Stimulated activated CD8-positive, alpha-beta memory T cell treated with anti-CD3 and anti-CD28 coated beads, Interleukin-7, amount 100 ng/mL, for 4 hours (primary cell): ENCODE data around the gene CCDC78.

Source experiments
- DNase-seq, 2 donors: peaks; one replicate each; pipeline ENCODE4 v3.0.0-alpha.2; 2020; ENCODE audit warnings: low read depth in 2 of 2

The CCDC78 gene

DNA sequence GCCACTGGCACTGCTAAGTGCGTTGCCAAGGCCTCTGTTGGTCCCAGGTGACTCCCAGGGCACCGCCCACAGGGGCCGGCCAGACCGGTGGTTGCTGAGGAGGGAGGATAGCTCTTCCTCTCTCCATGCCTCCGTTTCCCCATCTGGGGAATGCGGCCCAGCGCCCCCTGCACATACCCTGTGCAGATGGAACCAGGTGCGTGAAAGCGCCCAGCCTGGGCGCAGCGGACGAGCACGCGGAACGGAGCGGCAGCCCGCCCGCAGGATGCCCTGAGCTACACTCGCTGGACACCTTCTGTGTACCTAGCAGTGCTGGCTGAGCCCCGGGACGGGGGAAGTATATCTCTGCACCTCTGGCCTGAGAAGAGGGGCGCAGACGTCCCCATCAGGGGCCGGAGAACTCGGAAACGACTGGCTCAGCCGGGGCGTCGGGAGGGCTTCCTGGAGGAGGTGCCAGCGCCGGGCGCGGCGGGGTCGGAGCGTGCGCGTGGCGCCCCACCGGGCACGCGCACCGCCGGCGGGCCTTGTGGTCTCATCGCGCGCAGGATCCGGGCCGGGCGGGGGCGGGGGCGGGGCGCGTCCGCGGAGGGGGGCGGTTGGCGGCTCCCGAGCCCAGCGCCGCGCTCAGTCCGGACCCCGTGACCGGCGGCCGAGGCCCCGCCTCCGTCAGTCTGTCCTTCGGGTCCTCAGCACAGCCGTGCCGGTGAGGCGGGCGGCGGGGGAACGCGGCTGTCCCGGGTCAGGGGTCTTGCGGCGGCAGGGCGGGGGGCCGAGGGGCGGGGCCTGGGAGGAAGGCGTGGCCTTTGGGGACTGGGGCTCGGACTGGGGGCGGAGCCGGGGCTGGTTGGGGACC, at the start of gene CCDC78, which contains the start of gene HAGHL:
TSS of gene CCDC78 (minus strand) at position 6 of the 853 bp plus-strand sequence. CDS start 76 bp downstream, outside the sequence.
TSS of gene HAGHL (plus strand) at position 669 of the 853 bp plus-strand sequence. CDS start 404 bp downstream, outside the sequence.
- peak; percentile 21 to 65 for DNase-seq

DNA sequence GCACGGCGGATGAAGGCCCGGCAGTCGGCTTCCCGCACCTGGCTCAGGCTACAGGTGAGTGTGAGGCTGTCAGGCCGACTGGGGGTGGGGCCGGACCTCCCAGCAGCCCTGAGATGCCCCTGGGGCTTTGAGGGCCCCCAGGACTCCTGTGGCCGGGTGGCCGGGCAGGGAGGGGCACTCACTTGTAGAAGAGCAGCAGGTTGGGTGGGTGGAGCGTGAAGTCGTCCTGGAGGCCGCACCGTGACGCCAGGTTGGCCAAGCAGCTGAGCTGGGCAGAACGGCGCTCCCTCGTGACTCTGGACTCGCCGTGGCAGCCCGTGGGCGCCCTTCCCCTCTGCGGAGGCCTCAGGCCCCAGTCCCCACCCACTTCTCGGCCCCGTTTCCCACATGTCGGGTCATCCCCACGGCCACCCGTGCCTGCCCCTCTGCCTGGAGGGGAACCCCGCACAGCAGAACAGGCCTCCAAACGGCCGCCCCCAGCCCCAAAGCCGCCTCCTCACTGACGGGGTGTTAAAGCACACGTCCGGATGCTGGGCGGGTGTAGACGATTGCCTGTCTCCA, 49.1 kb upstream of the CCDC78 start:
- DNase-seq = no peak

DNA sequence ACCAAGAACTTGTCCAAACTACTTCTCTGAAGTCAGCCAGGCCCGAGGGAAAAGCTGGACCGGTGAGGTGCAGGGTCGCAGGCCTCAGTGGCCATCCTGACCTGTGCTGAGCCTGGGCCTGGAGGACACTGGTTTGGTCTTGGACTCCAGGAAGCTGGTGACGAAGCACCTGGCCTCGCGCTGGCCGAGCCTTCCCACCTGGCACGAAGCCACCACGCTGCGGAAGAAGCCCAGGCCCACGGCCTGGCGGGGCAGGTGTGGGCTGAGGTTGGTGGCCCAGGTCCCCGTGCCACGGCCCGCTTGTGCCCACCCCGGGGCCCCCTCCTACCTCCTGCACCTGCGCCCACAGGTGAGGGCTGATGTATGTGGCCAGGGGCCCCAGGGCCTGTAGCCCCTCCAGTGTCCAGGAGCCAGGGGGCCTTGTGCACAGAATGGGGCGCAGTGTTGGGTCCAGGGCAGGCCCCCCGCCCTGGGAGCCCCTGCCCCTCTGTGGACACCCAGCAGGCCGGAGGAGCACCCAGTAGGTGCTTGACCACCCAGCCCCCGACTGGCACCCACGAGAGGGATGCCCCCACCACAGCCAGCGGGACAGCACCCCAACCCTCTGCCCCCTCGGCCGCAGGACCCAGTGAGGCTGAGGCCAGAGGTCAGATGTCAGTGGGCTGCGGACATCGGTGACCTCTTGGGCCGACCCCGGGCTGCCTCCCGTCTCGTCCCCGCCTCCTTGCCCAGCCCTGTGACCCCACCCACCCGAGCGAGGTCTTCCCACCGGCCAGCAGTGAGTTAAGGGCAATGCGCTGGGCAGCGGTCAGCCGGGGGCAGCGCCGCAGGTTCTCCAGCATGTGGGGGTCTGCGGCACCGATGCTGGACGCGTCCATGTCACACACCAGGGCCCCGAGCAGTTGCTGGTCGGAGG, 48.1 kb upstream of the CCDC78 start:
- DNase-seq = no peak

DNA sequence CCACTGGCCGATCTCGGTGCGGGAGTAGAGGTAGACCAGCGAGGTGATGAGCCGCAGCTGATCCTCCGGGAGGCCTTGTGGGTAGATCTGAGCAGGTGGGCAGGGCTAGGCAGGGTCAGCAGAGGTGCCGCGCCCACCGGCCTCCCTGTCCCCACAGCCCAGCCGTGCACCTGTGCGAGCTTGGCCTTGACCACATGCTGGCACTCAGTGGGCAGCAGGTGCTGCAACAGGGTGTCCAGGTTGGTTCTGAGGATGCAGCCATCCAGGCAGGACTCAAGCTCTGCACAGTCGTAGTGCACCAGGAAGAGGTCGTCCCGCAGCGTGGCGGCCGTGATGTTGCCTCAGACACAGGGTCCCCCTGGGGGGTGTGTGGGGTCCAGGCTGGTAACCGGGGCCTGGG, 46.7 kb upstream of the CCDC78 start:
- DNase-seq = no peak

- no peak for DNase-seq
These were observed 44.2 kb upstream of the CCDC78 start for GRCh38 chr16:770411-770810.

DNA sequence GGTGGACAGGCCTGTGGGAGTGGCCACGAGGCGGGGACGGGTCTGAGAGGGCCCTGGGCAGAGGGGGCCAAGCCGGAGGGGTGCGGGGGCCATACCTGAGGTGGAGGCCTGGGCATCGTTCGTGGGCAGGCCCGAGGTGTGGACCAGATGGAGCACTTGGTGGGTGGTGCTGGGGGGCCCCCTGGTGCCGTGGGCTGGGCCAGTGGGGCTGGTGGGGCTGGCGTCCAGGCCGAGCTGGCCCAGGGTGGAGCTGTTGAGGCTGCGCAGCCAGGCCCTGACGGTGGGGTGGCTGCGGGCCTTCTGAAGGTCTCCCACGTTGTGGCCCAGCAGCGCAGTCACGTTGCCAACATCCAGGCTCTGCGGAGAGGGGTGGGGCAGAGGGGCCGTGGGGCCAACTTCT, 43.7 kb upstream of the CCDC78 start:
- DNase-seq = no peak

GRCh38 chr16:769184-769784, 43.0 kb upstream of the CCDC78 start:
- no peak for DNase-seq

DNA sequence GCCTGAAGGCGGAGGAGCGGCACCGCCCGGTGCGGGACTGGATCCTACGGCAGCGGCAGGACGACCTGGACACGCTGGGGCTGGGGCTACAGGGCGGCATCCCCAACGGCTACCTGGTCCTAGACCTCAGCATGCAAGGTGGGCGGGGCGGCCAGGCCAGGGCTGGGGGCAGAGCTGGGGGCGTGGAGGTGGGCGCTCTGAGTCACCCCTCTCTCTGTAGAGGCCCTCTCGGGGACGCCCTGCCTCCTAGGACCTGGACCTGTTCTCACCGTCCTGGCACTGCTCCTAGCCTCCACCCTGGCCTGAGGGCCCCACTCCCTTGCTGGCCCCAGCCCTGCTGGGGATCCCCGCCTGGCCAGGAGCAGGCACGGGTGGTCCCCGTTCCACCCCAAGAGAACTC, 42.2 kb upstream of the CCDC78 start:
- no peak for DNase-seq

DNA sequence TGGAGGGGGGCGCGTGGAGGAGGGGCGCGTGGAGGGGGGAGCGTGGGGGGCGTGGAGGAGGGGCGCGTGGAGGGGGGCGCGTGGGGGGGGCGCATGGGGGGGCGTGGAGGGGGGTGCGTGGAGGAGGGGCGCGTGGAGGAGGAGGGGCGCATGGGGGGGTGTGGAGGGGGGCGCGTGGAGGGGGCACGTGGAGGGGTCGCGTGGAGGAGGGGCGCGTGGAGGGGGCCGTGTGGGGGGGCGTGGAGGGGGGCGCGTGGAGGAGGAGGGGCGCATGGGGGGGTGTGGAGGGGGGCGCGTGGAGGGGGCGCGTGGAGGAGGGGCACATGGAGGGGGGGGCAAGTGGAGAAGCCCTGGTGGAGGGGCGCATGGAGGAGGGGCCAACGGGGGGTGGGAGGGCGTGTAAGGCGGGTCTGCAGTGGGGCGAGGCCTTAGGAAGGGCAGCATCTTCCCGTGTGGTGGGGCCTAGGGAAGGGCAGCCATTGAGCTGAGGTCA, 41.5 kb upstream of the CCDC78 start:
- no peak for DNase-seq

DNA sequence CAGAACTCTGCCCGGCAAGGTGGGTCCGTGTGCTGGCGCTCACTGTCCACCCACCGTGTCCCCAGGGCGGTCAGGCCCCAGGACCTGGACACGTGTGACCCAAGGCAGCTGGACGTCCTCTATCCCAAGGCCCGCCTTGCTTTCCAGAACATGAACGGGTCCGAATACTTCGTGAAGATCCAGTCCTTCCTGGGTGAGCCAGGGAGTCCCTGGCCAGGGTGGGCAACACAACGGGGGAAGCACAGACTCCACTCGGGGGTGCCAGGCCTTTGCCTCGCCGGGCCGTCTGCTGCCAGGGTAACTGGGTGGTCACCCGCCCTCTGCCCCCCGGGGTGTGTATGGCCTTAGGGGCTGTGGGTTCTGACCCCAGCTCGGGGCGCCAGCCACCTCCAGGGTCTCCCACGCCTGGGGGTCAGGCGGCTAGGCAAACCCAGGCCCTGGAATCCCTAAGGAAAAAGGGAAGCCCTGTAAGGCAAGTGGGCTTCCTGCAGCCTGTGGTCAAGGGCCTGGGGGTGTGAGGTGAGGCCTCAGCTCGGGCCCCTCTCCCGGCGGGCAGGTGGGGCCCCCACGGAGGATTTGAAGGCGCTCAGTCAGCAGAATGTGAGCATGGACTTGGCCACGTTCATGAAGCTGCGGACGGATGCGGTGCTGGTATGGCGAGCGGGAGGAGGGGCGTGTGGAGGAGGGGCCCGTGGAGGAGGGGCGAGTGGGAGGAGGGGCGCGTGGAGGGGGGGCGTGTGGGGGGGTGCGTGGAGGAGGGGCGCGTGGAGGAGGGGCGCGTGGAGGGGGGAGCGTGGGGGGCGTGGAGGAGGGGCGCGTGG, 40.8 kb upstream of the CCDC78 start:
- no peak for DNase-seq

GRCh38 chr16:766008-766819, 40.0 kb upstream of the CCDC78 start:
- no peak for DNase-seq

DNA sequence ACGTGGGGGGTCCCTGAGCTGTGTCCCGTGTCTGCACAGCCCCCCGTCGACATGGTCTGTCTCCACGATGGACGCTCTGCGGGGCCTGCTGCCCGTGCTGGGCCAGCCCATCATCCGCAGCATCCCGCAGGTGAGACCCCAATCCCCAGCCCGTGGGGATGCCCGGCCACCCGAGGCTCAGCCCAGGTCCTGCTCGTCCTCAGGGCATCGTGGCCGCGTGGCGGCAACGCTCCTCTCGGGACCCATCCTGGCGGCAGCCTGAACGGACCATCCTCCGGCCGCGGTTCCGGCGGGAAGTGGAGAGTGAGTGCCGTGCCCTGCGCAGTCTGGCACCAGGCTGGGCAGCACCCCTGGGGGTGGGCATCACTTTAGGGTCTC, 39.2 kb upstream of the CCDC78 start:
- DNase-seq = no peak

DNA sequence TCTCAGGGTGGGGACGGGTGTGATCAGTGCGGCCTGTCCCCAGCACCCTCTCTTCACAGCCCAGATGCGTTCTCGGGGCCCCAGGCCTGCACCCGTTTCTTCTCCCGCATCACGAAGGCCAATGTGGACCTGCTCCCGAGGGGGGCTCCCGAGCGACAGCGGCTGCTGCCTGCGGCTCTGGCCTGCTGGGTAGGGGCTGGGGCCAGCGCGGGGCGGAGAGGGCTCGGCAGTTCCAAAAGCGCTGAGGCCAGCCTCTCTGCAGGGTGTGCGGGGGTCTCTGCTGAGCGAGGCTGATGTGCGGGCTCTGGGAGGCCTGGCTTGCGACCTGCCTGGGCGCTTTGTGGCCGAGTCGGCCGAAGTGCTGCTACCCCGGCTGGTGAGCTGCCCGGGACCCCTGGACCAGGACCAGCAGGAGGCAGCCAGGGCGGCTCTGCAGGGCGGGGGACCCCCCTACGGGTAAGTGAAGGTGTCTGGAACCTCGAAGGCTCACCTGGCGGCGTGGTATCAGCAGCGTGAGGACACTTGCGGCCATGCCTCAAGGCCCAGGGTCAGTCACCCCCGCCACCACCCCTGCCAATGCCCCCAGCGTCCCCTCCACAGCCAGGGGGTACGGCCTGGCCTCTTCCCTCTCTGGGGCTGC, 38.7 kb upstream of the CCDC78 start:
- no peak for DNase-seq

DNA sequence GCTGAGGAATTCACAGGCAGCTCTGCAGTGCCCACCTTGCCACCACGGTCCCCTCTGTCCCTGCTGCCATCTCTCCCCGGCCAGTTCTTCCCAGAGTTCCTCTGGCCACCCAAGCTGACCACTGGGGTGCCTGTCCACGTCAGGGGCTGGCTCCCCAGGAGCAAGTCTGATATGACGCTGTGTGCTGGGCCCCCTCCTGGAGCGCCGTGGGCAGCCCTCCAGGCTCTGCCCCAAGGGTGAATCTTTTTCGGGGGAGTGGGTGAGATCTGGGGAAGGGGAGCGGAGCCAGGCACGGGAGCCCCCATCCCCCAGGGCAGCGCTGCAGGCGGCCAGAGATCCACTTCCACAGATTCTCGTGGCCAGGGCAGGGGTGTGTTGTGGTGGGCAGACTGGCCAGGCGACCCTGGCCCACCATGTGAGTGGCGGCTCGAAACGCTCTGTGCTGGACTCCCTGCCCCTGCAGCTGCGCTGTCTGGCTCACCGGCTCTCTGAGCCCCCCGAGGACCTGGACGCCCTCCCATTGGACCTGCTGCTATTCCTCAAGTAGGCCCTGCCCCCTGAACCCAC, 38.0 kb upstream of the CCDC78 start:
- DNase-seq = no peak

DNA sequence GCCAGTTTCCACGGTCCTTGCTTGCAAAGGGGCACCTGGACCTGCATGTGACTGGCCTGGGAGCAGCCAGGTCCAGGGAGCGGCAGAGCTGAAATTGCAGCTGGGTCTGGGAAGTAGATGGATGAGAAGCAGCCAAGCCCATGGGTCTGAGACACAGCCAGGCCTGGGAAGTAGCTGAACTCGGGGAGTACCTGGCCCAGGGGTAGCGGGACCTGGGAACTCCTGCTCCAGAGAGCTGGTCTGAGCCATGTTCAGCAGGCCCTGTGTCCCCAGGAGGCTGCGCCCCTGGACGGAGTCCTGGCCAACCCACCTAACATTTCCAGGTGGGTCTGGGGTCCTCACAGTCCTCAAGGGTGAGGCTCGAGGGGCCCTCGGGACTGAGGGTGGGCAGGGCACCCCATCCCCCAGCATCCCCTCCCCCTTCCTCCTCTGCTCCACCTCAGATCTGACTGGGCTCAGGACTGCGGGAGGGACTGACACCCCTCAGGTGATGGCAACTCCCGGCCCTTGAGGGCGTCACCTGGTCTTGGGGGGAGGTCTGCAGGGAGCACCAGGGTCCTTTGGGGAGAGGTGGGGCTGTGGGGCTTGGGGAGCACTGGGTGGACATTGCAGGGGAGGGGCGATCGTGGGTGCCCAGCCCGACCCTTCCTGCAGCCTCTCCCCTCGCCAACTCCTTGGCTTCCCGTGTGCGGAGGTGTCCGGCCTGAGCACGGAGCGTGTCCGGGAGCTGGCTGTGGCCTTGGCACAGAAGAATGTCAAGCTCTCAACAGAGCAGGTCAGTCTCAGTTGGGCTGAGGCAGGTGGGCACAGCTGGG, 37.3 kb upstream of the CCDC78 start:
- DNase-seq = no peak

DNA sequence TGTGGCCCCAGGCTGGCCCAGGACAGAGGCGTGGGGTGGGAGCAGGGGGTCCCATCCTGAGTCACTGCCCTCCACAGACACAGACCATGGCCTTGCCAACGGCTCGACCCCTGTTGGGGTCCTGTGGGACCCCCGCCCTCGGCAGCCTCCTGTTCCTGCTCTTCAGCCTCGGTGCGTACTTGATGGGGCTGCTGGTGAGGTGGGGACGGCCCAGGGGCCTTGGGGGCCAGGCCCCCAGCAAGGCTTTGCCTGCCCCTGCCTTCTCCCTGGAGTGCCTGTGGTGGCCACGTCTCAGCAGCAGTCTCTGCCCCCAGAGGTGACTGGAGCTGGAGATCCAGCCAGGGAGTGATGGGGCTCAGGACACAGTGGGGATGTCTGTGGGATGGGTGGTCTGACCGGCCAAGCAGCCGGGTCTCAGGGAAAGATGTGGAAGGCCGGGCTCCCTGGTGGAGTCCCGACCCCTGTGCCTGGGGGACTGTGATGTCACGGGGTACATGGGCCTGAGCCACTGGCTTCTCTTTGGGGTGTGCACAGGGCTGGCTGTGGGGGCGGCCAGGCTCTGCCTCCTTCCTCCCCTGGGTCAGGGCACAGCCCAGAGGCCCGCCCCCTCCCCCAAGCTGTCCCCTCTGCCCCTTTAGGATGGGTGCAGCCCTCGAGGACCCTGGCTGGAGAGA, 36.5 kb upstream of the CCDC78 start:
- DNase-seq = no peak

- DNase-seq = no peak
These were observed 35.6 kb upstream of the CCDC78 start for GRCh38 chr16:761625-762513.
